Activated CD4-positive, alpha-beta memory T cell treated with anti-CD3 and anti-CD28 coated beads, Interleukin-2, amount 10 ng/mL, durations not matched to agents 7 days and 5 days (primary cell): ENCODE data around the gene NFIA. TPM values are rescaled to one million over a fixed set of nuclear protein-coding genes. Genes with fewer than 3 reads are reported as not detected.

ENCODE experiments used
- CTCF ChIA-PET: fragments of 350-600 bp; sonication (Branson Sonifier 250); formaldehyde crosslinking; loops from one replicate; lab custom pipeline; 2021; ENCODE audit warnings: antibody characterized with exemption, inconsistent platforms; lab: Charles Lee
- POLR2A ChIA-PET: fragments of 350-600 bp; sonication (Branson Sonifier 250); formaldehyde crosslinking; loops from one replicate; lab custom pipeline; 2021; ENCODE audit warnings: antibody characterized with exemption; lab: Charles Lee
- DNase-seq: peaks from one replicate; pipeline ENCODE4 v3.0.0-alpha.2; 2020
- H3K27ac Mint-ChIP-seq: one replicate; pipeline ENCODE4 v1.8.0; 2021; ENCODE audit warnings: mild to moderate bottlenecking, mixed read lengths
- H3K27me3 Mint-ChIP-seq: one replicate; pipeline ENCODE4 v1.8.0; 2021; ENCODE audit warnings: mixed read lengths
- H3K36me3 Mint-ChIP-seq: one replicate; pipeline ENCODE4 v1.8.0; 2021; ENCODE audit warnings: low read depth, mixed read lengths
- H3K4me1 Mint-ChIP-seq: one replicate; pipeline ENCODE4 v1.8.0; 2021; ENCODE audit warnings: mixed read lengths
- H3K4me3 Mint-ChIP-seq: one replicate; pipeline ENCODE4 v1.8.0; 2021; ENCODE audit warnings: mild to moderate bottlenecking, mixed read lengths
- H3K9me3 Mint-ChIP-seq: one replicate; pipeline ENCODE4 v1.8.0; 2021; ENCODE audit warnings: mixed read lengths
- total RNA-seq, 2 experiments: library from RNA; stranded (reverse); gene quantifications; one replicate each; pipeline ENCODE4 v1.2.3, GENCODE V29; 2021

The NFIA gene
- total RNA-seq, 2 experiments from 2014 or later: 2.4 to 3.0 TPM

DNA sequence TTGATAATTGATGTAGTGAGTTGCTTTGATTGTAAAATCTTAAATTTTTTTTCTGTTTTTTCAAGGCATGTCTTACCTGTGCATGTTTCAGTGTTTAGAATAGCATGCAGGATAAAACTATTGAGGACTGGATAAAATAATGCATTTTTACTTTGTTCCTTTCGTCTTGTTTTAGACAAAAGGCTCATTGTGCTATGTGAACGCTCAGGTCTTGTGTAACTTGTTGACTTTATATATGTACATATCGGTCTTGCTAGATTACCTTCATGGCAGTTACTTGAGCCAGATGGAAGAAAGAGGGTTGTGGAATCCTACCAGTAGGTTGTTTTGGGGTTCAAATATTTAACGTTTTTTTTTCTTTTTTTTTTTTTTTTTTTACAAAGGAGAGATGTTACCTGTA, 7.0 kb downstream of the NFIA start:
- peaks cover 13% of the 10 kb centered on the region for H3K27me3 Mint-ChIP-seq
- no peak overlapping the region for H3K4me3 Mint-ChIP-seq
- no peaks in the 10 kb centered on the region for H3K9me3 Mint-ChIP-seq
- CTCF ChIA-PET: interaction anchor here (0.6 kb wide), 1 partner anchor 1383 kb away, joined by 5 read pairs; no protein-coding TSS in a partner anchor
- H3K36me3 Mint-ChIP-seq: no peaks in the 10 kb centered on the region
- H3K27ac Mint-ChIP-seq: no peak overlapping the region
- POLR2A ChIA-PET: no interaction called here
- H3K4me1 Mint-ChIP-seq: no peaks in the 10 kb centered on the region
- DNase-seq: no peak

DNA sequence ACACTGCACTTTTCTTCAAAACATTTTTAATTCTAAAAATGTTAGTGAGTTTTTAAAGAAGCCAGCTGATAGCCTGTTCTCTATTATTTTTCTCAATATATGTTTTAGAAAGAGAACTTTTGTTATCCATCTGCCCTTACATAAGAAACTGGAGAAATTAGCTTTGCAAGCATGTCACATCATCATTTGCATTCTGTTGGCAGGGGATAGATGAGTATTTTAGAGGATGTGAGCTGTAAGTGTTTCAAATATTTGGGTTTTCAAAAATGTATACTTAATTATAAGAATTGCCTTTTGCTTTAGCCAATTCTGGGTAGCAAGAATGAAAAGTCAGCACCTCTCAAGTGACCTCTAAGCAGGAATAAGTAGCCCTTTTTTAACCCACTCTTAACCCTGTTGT, 7.4 kb downstream of the NFIA start:
- no peaks in the 10 kb centered on the region for H3K36me3 Mint-ChIP-seq
- ChIA-PET POLR2A (no interaction called here), CTCF (interaction anchor here (0.6 kb wide), 1 partner anchor 1383 kb away, joined by 5 read pairs; no protein-coding TSS in a partner anchor)
- H3K4me1 Mint-ChIP-seq: no peaks in the 10 kb centered on the region
- DNase-seq: no peak
- no peak overlapping the region for H3K4me3 Mint-ChIP-seq
- H3K27me3 Mint-ChIP-seq: peaks cover 9% of the 10 kb centered on the region
- no peaks in the 10 kb centered on the region for H3K9me3 Mint-ChIP-seq
- no peak overlapping the region for H3K27ac Mint-ChIP-seq

DNA sequence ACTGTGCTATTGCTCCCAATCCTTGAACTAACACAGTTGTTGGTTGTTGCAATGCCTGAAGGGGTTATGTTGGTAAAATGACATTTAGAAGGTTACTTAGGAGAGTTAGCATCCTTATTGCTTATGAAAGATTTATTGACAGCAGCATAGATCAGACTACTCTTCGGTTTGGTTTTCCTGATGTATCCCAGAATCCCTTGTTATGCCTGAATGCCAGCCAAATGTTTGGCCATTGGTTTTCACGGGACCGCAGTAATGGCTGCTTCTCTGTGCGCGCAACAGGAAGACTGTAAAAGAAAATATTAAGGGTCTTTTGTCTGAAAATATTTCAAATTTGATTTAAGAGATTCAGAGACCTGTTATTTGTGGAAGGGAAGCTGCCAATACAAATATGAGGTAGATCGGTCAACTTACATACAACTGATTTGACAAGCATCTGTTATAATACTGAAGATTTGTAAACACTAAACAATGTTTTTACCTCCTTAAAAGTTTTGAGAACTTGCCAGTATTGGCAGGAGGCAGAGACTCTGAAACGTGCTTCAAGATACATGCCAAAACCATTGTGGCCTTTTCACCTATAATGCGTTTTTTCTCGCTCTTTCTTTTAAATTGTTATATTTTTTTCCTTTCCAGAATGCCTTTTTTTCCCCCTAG, 8.3 kb downstream of the NFIA start:
- POLR2A ChIA-PET: no interaction called here
- no peaks in the 10 kb centered on the region for H3K36me3 Mint-ChIP-seq

DNA sequence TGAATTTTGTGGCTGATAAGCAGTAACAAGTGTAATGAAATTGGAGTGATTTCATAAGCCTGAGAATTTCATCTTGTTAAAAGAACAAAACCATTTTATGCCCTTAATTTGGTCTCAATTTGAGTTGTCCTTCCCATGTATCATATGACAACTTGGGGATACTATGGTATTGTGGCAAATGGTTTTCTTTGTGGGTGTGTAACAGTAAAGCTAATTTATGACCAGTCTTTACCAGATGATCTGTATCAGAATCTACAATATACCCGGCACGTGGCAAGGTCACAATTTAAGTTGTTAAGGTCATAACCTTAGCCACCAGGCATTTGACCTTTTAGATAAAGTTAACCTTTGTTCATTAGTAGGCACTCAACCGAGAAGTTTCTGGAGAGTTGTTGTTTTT, 9.1 kb downstream of the NFIA start:
- no peak for DNase-seq
- Mint-ChIP-seq H3K4me3 (no peak overlapping the region), H3K36me3 (no peaks in the 10 kb centered on the region), H3K27me3 (peaks cover 2% of the 10 kb centered on the region), H3K27ac (no peak overlapping the region), H3K4me1 (no peaks in the 10 kb centered on the region), H3K9me3 (no peaks in the 10 kb centered on the region)
- CTCF ChIA-PET: no interaction called here
- POLR2A ChIA-PET: no interaction called here

More for the DNA sequence above, 8.3 kb downstream of the NFIA start:
- Mint-ChIP-seq H3K9me3 (no peaks in the 10 kb centered on the region), H3K27ac (no peak overlapping the region), H3K27me3 (peaks cover 3% of the 10 kb centered on the region), H3K4me3 (no peak overlapping the region), H3K4me1 (no peaks in the 10 kb centered on the region)
- DNase-seq: no peak
- CTCF ChIA-PET: no interaction called here

DNA sequence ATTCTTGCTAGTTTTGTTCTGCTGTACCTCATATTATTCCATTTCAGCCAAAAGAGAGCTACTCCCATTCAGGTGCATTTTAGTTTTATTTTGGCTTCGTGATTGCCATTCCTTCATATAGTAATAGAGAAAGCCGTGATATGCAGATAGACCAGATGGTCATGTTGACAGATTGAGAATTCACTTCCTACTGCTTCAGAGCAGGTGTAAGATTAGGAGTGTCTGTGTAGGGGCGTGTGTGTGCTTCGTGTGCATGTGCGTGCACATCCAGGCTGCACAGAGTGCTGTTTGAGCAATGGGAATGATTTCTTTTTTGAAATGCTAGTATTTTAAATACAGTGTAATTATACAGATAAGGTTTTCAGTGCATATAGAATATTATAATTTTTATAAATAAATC, 10.3 kb downstream of the NFIA start:
- H3K36me3 Mint-ChIP-seq: no peaks in the 10 kb centered on the region
- ChIA-PET POLR2A (no interaction called here), CTCF (interaction anchor here (2.5 kb wide), 1 partner anchor 43 kb away, joined by 9 read pairs; no protein-coding TSS in a partner anchor)
- H3K4me1 Mint-ChIP-seq: no peaks in the 10 kb centered on the region
- H3K27me3 Mint-ChIP-seq: no peaks in the 10 kb centered on the region
- no peak for DNase-seq
- no peak overlapping the region for H3K4me3 Mint-ChIP-seq
- H3K27ac Mint-ChIP-seq: no peak overlapping the region
- no peaks in the 10 kb centered on the region for H3K9me3 Mint-ChIP-seq

DNA sequence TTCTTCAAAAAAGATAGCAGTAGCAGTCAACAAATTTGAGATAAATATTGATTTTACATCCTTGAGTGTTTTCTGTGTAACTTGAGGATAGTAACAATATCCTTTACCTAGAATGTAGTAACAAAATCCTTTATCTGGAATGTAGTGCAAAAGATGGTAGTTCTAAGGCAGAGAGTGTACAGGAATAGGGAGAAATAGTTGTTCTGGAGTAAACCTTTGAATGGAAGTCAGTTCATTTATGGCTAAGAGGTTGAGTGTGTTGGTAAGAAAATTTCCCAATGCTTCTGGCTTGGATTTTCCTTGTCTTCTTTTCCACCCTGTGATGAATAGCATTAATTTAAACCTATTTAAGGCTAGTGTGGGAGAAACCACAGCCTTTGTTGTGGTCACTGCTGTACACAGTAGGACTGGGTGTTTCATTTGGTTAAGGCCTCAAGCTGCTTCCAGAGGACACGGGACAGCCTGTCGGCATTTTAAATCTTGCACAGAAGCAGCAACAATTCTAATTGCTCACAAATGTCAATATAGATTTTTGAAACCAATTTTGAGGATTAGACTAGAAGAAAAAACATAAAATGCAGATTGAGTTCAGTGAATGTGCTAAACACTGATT, 11.3 kb downstream of the NFIA start:
- Mint-ChIP-seq H3K27me3 (no peaks in the 10 kb centered on the region), H3K4me3 (no peak overlapping the region)

DNA sequence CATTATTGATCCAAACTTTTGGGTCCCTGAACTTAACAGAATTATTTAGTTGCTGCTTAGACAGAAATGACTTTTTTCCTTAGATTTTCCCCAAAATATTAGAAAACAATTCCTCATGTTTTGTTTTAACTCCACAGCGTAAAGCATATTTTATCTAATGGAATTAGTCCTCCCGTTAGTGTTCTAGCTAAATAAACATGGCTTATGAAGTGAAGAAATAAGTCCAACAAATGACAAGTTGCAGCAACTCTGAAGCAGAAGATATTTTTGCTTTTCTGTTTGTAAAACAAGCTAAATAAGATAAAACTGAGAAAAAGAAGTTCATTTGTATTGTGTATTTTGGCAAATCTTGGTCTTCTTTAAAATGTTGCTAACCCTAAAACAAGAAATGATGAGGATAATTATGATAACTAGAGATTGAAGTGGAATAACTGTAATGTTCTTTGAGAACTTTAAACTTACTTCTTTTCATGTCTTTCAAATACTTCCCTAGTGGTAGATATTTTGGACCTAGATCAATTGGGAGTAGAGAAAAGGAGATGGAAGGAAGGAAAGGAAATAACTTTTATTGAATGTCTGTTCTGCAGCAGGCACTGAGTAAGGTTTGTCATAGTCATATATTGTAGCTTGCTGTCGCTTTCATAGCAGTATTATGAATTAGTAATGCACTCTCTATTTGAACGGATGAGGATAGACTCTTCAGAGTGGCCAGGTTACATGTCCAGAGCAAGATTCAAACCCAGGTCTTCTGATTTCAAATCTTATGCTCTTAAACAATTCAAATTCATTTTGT, 12.5 kb downstream of the NFIA start:
- CTCF ChIA-PET: interaction anchor here (1.0 to 2.5 kb wide), 2 partner anchors 18 to 45 kb away, joined by 3 to 9 read pairs; no protein-coding TSS in a partner anchor
- Mint-ChIP-seq H3K36me3 (peaks cover 2% of the 10 kb centered on the region), H3K27ac (no peak overlapping the region), H3K4me3 (no peak overlapping the region), H3K4me1 (no peaks in the 10 kb centered on the region), H3K27me3 (no peaks in the 10 kb centered on the region), H3K9me3 (no peaks in the 10 kb centered on the region)
- DNase-seq: no peak
- POLR2A ChIA-PET: interaction anchor here (1.4 kb wide), 1 partner anchor 13 kb away, joined by 3 read pairs; the partner anchor contains the start of gene NFIA

More for the DNA sequence above, 11.3 kb downstream of the NFIA start:
- Mint-ChIP-seq H3K27ac (no peak overlapping the region), H3K36me3 (no peaks in the 10 kb centered on the region), H3K4me1 (no peaks in the 10 kb centered on the region), H3K9me3 (no peaks in the 10 kb centered on the region)
- no peak for DNase-seq
- ChIA-PET CTCF (interaction anchor here (1.0 to 2.5 kb wide), 2 partner anchors 17 to 44 kb away, joined by 3 to 9 read pairs; no protein-coding TSS in a partner anchor), POLR2A (interaction anchor here (1.2 to 1.4 kb wide), 2 partner anchors 11 to 13 kb away, joined by 3 read pairs; partner anchors contain the start of gene NFIA)

DNA sequence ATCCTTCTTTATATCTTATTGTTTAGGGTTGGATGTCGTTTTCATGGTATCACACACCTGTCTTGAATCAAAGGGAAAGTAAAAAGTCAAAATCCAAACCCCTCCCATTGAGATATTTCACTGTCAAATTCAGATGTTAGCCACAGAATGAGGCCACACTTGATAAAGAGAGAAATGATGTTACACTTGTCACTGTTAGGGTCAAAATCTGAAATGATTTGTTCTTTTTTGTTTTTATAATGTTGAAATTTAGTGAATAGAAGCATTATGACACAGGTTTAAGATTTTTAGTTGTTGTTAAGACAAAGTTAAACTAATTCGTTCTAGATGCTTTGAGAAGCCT, 13.1 kb downstream of the NFIA start:
- Mint-ChIP-seq H3K4me1 (no peaks in the 10 kb centered on the region), H3K9me3 (no peaks in the 10 kb centered on the region), H3K36me3 (peaks cover 2% of the 10 kb centered on the region), H3K27ac (no peak overlapping the region), H3K4me3 (no peak overlapping the region), H3K27me3 (no peaks in the 10 kb centered on the region)
- no peak for DNase-seq
- POLR2A ChIA-PET: no interaction called here
- CTCF ChIA-PET: no interaction called here

DNA sequence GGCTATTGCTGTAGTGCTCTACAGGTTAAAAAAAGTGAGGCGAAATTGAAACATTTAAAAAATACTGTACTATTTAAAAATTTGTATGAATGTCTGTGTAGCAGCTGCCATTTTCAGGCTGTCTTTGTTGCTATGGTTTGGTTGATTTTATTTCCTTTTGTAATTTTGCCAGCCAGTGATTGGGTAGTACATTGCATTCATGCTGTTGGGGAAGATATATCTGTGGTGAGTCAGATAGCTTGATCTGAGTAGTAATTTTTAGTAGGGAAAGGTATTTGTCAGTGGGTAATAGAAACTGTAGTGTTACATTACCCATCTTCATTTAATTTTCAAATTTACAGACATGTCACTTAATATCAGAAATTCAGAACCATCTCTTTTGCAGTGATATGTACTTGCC, 15.0 kb downstream of the NFIA start:
- ChIA-PET CTCF (interaction anchor here (0.7 kb wide), 1 partner anchor 47 kb away, joined by 3 read pairs; no protein-coding TSS in a partner anchor), POLR2A (interaction anchor here (1.5 kb wide), 1 partner anchor 19 kb away, joined by 3 read pairs; no protein-coding TSS in a partner anchor)

DNA sequence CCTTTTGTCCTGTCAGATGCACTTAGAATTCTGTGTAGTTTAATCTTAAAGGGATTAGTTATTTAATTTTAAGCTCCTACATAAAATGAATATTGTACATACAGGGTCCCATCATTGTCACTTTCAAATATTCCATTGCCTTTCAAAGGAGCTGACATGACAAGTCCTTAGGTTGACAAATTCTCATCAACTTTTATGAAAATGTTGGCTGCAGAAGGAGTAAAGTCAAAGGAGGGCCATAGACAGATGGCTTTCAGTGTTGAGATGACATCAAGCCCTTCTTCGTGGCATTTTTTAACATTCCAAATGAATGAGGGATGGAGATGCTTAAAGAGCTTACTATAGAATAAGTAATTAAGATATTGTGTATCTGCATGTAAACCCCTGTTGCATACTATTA, 15.4 kb downstream of the NFIA start:
- peaks cover 2% of the 10 kb centered on the region for H3K36me3 Mint-ChIP-seq
- no peaks in the 10 kb centered on the region for H3K4me1 Mint-ChIP-seq
- H3K9me3 Mint-ChIP-seq: no peaks in the 10 kb centered on the region
- DNase-seq: no peak
- H3K27me3 Mint-ChIP-seq: no peaks in the 10 kb centered on the region
- ChIA-PET POLR2A (interaction anchor here (1.5 kb wide), 1 partner anchor 20 kb away, joined by 3 read pairs; no protein-coding TSS in a partner anchor), CTCF (no interaction called here)
- H3K27ac Mint-ChIP-seq: no peak overlapping the region
- H3K4me3 Mint-ChIP-seq: no peak overlapping the region

More for the DNA sequence above, 15.0 kb downstream of the NFIA start:
- Mint-ChIP-seq H3K9me3 (no peaks in the 10 kb centered on the region), H3K36me3 (peaks cover 2% of the 10 kb centered on the region), H3K4me1 (no peaks in the 10 kb centered on the region), H3K4me3 (no peak overlapping the region), H3K27me3 (no peaks in the 10 kb centered on the region), H3K27ac (no peak overlapping the region)
- no peak for DNase-seq

DNA sequence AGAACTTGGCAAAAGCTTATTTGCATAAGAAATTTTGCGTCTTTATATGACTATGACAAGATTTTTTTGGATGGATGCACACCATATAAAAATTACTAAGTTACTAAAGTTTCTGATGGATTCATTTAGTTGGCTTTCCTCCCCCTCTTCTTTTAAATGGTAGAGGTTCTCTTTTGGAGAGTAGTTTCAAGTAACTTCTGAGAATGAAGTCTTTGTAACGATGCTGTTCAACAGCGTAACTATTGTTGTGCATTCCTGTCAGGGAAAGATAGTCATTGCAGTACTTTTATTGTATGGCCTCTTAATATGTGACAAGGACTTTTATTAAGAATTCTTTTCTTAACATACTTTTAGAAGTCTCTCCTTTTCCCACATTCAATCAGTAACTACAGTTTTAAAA, 16.0 kb downstream of the NFIA start:
- ChIA-PET CTCF (no interaction called here), POLR2A (interaction anchor here (1.5 kb wide), 1 partner anchor 20 kb away, joined by 3 read pairs; no protein-coding TSS in a partner anchor)
- Mint-ChIP-seq H3K4me1 (no peaks in the 10 kb centered on the region), H3K9me3 (no peaks in the 10 kb centered on the region), H3K27me3 (no peaks in the 10 kb centered on the region), H3K27ac (no peak overlapping the region), H3K36me3 (peaks cover 2% of the 10 kb centered on the region), H3K4me3 (no peak overlapping the region)
- no peak for DNase-seq

DNA sequence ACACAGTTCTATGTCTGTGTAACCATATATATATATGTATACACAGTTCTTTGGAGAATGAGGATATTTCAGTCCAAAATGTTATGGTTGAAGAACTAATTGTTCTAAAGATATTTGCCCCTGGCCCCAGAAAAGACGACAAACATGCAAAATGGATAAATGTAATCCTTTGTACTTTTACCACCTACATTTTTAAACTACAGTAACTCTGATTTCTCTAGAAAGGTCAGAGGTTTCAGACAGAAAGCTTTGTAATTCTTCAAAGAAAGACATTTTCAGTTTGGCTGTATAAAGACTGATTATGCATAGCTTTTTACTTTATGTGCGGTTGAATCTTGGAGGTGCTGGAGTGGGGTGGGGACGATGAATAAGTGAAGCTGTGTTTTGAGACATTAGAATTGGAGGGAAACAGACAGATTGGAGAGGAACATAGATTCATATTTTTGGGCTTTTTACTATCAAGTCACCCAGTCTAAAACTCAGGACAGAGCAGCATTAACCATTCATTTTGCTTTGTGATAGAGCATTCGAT, 16.6 kb downstream of the NFIA start:
- Mint-ChIP-seq H3K27me3 (no peaks in the 10 kb centered on the region), H3K9me3 (no peaks in the 10 kb centered on the region), H3K27ac (no peak overlapping the region), H3K36me3 (peaks cover 2% of the 10 kb centered on the region), H3K4me1 (no peaks in the 10 kb centered on the region), H3K4me3 (no peak overlapping the region)
- no peak for DNase-seq
- ChIA-PET CTCF (no interaction called here), POLR2A (interaction anchor here (1.5 kb wide), 1 partner anchor 21 kb away, joined by 3 read pairs; no protein-coding TSS in a partner anchor)
